Endothelial cell (in vitro differentiated cells): ENCODE data around the gene MYPN. TPM values are rescaled to one million over a fixed set of nuclear protein-coding genes. Genes with fewer than 3 reads are reported as not detected.

Source experiments
- DNase-seq: peaks from one replicate; pipeline ENCODE4 v3.0.0; 2021; ENCODE audit warnings: low spot score
- H3K27ac Mint-ChIP-seq: one replicate; pipeline ENCODE4 v1.8.0; 2021; ENCODE audit warnings: mixed read lengths, inconsistent platforms; ENCODE audit not compliant: unreplicated experiment
- H3K27me3 Mint-ChIP-seq: one replicate; pipeline ENCODE4 v1.8.0; 2021; ENCODE audit warnings: mild to moderate bottlenecking, moderate library complexity, mixed read lengths, inconsistent platforms; ENCODE audit not compliant: unreplicated experiment
- H3K36me3 Mint-ChIP-seq: one replicate; pipeline ENCODE4 v1.8.0; 2021; ENCODE audit warnings: mild to moderate bottlenecking, low read depth, mixed read lengths, inconsistent platforms; ENCODE audit not compliant: unreplicated experiment
- H3K4me1 Mint-ChIP-seq: one replicate; pipeline ENCODE4 v1.8.0; 2021; ENCODE audit warnings: mild to moderate bottlenecking, mixed read lengths, inconsistent platforms; ENCODE audit not compliant: unreplicated experiment
- H3K4me3 Mint-ChIP-seq: one replicate; pipeline ENCODE4 v1.8.0; 2021; ENCODE audit warnings: mild to moderate bottlenecking, mixed read lengths, inconsistent platforms; ENCODE audit not compliant: unreplicated experiment
- H3K9me3 Mint-ChIP-seq: one replicate; pipeline ENCODE4 v1.8.0; 2021; ENCODE audit warnings: mixed read lengths, inconsistent platforms; ENCODE audit not compliant: unreplicated experiment
- total RNA-seq: library from RNA; stranded (reverse); fragmentation: NEBNext Ultra II Directional; extraction: Animal tissue kit (Norgen Biotek cat#: 25700); gene quantifications from one replicate; pipeline ENCODE4 v1.2.1, GENCODE V29; 2021; ENCODE audit not compliant: unreplicated experiment
- TF ChIP-seq, protein P1 (sequence below): fragments of 200-600 bp; sonication (generic); IDR thresholded peaks from one replicate; pipeline ENCODE4 v1.5.0; 2021; ENCODE audit warnings: antibody characterized with exemption; ENCODE audit not compliant: unreplicated experiment

Gene MYPN
- total RNA-seq, 1 donor from 2014 or later, result not detected

DNA sequence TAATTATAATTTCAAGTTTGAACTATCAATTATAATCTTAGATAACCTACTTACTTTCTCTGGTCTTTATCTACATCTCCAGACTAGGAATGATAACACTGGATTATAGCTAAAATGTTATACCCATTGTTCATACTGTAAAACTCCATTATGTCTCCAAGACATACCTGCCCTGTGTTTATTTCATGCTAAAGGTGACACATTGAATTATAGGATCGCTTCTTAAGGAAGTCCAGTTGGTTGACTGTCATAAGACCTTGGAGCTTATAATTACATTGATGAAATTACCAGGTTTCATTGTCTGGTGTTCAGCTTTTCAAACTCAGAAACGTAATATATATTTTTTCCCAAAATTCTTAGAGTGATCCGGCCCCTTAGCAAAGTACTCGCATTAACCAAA, 18.7 kb upstream of the MYPN start:
- Mint-ChIP-seq H3K4me3 (no peak overlapping the region), H3K4me1 (peaks cover 13% of the 10 kb centered on the region), H3K36me3 (no peaks in the 10 kb centered on the region), H3K27me3 (no peaks in the 10 kb centered on the region), H3K27ac (no peak overlapping the region), H3K9me3 (no peaks in the 10 kb centered on the region)
- DNase-seq, result no peak
- TF ChIP-seq, protein P1, sequence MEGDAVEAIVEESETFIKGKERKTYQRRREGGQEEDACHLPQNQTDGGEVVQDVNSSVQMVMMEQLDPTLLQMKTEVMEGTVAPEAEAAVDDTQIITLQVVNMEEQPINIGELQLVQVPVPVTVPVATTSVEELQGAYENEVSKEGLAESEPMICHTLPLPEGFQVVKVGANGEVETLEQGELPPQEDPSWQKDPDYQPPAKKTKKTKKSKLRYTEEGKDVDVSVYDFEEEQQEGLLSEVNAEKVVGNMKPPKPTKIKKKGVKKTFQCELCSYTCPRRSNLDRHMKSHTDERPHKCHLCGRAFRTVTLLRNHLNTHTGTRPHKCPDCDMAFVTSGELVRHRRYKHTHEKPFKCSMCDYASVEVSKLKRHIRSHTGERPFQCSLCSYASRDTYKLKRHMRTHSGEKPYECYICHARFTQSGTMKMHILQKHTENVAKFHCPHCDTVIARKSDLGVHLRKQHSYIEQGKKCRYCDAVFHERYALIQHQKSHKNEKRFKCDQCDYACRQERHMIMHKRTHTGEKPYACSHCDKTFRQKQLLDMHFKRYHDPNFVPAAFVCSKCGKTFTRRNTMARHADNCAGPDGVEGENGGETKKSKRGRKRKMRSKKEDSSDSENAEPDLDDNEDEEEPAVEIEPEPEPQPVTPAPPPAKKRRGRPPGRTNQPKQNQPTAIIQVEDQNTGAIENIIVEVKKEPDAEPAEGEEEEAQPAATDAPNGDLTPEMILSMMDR, result no peak

DNA sequence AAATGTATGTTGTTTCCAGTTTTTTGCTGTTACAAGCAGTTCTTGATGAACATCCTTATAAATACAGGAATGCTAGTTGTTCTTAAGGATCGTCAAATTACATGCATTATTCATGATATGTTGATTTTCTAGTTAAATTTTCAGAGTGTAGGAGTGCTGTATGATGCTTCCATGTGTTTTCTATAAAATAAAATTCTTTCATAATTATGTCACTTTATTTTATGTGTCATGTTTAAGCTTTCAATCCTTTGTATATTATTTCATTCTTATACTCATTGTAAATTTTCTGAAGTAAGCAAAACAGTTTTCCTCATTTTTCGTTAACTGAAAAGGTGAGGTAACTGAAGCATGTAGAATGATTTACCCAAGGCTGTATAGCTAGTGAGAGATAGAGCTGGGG, 16.8 kb upstream of the MYPN start:
- no peaks in the 10 kb centered on the region for H3K27me3 Mint-ChIP-seq
- no peaks in the 10 kb centered on the region for H3K9me3 Mint-ChIP-seq
- DNase-seq, result no peak
- TF ChIP-seq, protein P1, result no peak
- H3K27ac Mint-ChIP-seq, result no peak overlapping the region
- H3K4me3 Mint-ChIP-seq, result no peak overlapping the region
- H3K4me1 Mint-ChIP-seq, result peaks cover 7% of the 10 kb centered on the region
- no peaks in the 10 kb centered on the region for H3K36me3 Mint-ChIP-seq

DNA sequence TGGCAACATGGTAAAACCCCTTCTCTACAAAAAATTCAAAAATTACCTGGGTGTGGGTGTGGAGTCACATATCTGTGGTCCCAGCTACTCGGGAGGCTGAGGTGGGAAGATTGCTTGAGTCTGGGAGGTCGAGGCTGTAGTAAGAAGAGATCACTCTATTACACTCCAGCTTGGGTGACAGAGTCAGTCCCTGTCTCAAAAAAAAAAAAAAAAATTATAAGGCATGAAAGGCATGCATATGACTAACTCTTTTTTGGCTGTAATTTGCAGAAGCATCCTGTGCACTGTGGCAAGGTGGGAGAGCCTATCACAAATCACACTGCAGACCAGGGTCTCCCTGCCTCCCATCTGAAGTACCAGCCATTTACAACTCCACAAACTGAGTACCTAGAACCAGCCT, 14.1 kb upstream of the MYPN start:
- no peaks in the 10 kb centered on the region for H3K9me3 Mint-ChIP-seq
- no peak for DNase-seq

DNA sequence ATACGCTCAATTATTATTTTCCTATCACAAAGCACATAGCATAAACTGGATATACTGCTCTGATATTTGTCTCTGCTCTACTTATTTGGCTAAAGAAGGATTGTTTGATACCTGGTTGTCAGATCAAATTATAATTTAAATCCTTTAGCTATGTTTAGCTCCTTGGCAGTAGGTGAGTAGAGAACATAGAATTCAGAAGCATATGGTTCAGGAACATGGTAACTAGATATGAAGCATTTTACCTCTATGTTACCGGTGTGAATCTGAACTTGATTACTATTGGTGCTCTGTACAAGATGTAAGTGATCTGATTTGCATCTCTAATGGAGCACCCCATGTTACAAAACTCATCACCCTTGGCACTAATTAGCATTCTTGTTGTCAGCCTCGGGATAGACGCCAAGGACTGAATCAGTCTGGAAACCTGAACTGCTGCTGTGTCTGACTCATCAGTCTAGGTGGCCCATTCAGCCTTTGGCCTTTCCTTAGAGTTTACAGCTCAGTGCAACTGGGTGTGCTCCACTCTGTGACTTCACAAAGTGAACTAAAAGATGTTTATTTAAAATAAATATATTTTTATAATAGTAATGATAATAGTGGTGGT, 12.3 kb upstream of the MYPN start:
- Mint-ChIP-seq H3K27ac (no peak overlapping the region), H3K4me3 (no peak overlapping the region), H3K27me3 (no peaks in the 10 kb centered on the region), H3K36me3 (no peaks in the 10 kb centered on the region), H3K9me3 (no peaks in the 10 kb centered on the region), H3K4me1 (no peaks in the 10 kb centered on the region)
- TF ChIP-seq, protein P1, result no peak
- DNase-seq, result no peak

More for the DNA sequence above, 14.1 kb upstream of the MYPN start:
- Mint-ChIP-seq H3K4me3 (no peak overlapping the region), H3K27me3 (no peaks in the 10 kb centered on the region), H3K36me3 (no peaks in the 10 kb centered on the region), H3K4me1 (no peaks in the 10 kb centered on the region), H3K27ac (no peak overlapping the region)
- TF ChIP-seq, protein P1, result no peak

DNA sequence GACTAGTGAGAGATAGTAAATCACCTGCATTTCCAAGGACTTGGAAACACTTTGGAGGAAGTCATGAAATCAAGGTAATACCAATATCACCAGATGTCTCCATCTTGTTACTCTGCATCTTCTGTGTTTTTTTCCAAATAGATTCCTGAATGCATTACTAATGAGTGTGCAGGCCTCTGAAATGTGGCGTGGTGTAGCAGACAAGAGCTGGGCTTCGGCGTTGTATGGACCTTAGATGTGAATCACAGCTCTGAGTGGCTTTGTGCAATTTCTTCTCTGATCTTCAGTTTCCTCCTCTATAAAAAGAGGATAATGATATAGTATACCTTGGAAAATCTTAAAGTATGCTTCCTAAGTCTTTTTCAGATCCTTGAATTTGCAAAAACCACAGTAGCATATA, 9.6 kb upstream of the MYPN start:
- H3K36me3 Mint-ChIP-seq, result no peaks in the 10 kb centered on the region
- no peak overlapping the region for H3K4me3 Mint-ChIP-seq
- TF ChIP-seq, protein P1, result no peak
- H3K4me1 Mint-ChIP-seq, result no peaks in the 10 kb centered on the region
- DNase-seq, result no peak
- no peak overlapping the region for H3K27ac Mint-ChIP-seq
- no peaks in the 10 kb centered on the region for H3K27me3 Mint-ChIP-seq
- H3K9me3 Mint-ChIP-seq, result no peaks in the 10 kb centered on the region
